ENCODE results near the gene ADARB1. TPM values are rescaled to one million over a fixed set of nuclear protein-coding genes. Genes with fewer than 3 reads are reported as not detected.

ADARB1 gene
- total and polyA plus RNA-seq, 2 of the 4 experiments (the other 2 are of a cell fraction) = 39.8 to 47.3 TPM

DNA sequence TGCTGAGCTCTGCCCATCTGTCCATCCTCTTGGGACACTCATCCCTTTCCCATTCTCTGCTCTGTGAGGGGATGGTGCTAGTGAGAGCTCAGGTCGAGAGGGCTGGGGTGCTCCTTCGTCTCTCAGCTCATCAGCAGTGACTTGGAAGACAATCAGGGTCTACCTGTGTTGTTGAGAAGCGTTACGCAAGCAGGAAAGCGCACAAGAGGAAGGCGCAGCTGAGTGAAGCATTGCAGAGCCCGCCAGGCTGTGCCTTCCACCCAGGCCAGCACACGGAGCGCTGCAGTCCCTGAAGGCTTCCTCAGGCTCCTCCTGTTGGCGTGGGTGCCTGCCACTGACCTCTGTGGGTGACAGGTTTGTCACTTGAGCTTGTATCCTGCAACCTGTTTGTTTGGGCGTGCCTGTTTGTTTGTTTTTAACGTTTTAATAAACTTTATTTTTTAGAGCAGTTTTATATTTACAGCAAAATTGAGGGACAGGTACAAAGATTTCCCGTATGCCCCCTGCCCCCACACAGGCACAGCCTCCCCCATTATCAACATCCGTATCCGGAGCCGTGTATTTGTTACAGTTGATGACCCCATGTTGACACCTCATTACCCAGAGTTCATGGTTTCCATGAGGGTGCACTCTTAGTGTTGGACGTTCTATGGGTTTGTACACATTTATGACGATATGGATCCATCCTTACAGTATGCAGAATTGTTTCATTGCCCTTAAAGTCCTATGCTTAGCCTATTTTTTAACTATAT, 36.7 kb downstream of the ADARB1 start:
- 93% methylated on average over 6 of the region's 18 CpGs; no CpG with 5 or more reads in 1 of the 2 experiments for WGBS, 2 experiments (ENCODE audit: extremely low coverage in 2 of 2, insufficient read length in 1 of 2)
- TF ChIP-seq POLR2A (IDR thresholded peaks at IDR 0.05; ENCODE audit: low read depth, low read length) (0 out of 2 replicates have a peak, but pooled peaks have one; percentile 18), MAZ (IDR thresholded peaks at IDR 0.05; ENCODE audit: borderline replicate concordance, low read depth, low read length) (no peak), MAFK (IDR thresholded peaks at IDR 0.05; ENCODE audit: low read depth, low read length) (no peak), NFE2L2 (IDR thresholded peaks at IDR 0.05; ENCODE audit: low read depth, low read length) (no peak), CHD1 (IDR thresholded peaks at IDR 0.05; ENCODE audit: low read depth, low read length) (no peak), RAD21 (IDR thresholded peaks at IDR 0.05; ENCODE audit: low read length) (no peak), RCOR1 (IDR thresholded peaks at IDR 0.05; ENCODE audit: insufficient replicate concordance, low read length) (no peak), BHLHE40 (IDR thresholded peaks at IDR 0.05; ENCODE audit: low read depth, low read length) (no peak), CEBPB (IDR thresholded peaks at IDR 0.05; ENCODE audit: low read depth, low read length) (peak; percentile 50; the same call in 1 of the 2 replicates), FOS (IDR thresholded peaks at IDR 0.05; ENCODE audit: low read depth, low read length) (no peak), MXI1 (IDR thresholded peaks at IDR 0.05; ENCODE audit: borderline replicate concordance, low read depth, low read length) (no peak)
- TF ChIP-seq, protein P1, sequence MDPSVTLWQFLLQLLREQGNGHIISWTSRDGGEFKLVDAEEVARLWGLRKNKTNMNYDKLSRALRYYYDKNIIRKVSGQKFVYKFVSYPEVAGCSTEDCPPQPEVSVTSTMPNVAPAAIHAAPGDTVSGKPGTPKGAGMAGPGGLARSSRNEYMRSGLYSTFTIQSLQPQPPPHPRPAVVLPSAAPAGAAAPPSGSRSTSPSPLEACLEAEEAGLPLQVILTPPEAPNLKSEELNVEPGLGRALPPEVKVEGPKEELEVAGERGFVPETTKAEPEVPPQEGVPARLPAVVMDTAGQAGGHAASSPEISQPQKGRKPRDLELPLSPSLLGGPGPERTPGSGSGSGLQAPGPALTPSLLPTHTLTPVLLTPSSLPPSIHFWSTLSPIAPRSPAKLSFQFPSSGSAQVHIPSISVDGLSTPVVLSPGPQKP (IDR thresholded peaks at IDR 0.05; ENCODE audit: borderline replicate concordance, low read depth, low read length) = no peak
- TF ChIP-seq, protein P2, sequence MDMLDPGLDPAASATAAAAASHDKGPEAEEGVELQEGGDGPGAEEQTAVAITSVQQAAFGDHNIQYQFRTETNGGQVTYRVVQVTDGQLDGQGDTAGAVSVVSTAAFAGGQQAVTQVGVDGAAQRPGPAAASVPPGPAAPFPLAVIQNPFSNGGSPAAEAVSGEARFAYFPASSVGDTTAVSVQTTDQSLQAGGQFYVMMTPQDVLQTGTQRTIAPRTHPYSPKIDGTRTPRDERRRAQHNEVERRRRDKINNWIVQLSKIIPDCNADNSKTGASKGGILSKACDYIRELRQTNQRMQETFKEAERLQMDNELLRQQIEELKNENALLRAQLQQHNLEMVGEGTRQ (IDR thresholded peaks at IDR 0.05; ENCODE audit: low read depth, low read length) = no peak
- TF ChIP-seq, protein P3, sequence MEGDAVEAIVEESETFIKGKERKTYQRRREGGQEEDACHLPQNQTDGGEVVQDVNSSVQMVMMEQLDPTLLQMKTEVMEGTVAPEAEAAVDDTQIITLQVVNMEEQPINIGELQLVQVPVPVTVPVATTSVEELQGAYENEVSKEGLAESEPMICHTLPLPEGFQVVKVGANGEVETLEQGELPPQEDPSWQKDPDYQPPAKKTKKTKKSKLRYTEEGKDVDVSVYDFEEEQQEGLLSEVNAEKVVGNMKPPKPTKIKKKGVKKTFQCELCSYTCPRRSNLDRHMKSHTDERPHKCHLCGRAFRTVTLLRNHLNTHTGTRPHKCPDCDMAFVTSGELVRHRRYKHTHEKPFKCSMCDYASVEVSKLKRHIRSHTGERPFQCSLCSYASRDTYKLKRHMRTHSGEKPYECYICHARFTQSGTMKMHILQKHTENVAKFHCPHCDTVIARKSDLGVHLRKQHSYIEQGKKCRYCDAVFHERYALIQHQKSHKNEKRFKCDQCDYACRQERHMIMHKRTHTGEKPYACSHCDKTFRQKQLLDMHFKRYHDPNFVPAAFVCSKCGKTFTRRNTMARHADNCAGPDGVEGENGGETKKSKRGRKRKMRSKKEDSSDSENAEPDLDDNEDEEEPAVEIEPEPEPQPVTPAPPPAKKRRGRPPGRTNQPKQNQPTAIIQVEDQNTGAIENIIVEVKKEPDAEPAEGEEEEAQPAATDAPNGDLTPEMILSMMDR (conservative IDR thresholded peaks at IDR 0.05; ENCODE audit: low read depth, low read length) = no peak

More for the DNA sequence above, 36.7 kb downstream of the ADARB1 start:
- peaks cover 40% of the 10 kb centered on the region for H3K9me1 ChIP-seq (ENCODE audit: insufficient read depth, low read length)
- intact Hi-C loops (cut with micrococcal nuclease) = no loop called here
- H2BK15ac ChIP-seq (ENCODE audit: low read depth, low read length) = no peak overlapping the region
- BruUV-seq (replicated peaks) = no TSS peak
- H4K5ac ChIP-seq (ENCODE audit: low read depth, low read length) = no peak overlapping the region
- peak overlapping the region; percentile 56; the same call in 1 of the 2 replicates for H2AK5ac ChIP-seq (ENCODE audit: low read depth, low read length)
- no peak overlapping the region for H3K27ac ChIP-seq (ENCODE audit: insufficient read depth, low read length)
- H4K8ac ChIP-seq (ENCODE audit: low read depth in 2 of 2, low read length in 2 of 2) = no peak overlapping the region
- no peak overlapping the region for H2BK5ac ChIP-seq (ENCODE audit: low read depth, low read length, poor library complexity, severe bottlenecking)
- no peak overlapping the region for H3K4ac ChIP-seq (ENCODE audit: low read depth, low read length)
- no peak overlapping the region for H3K23ac ChIP-seq (ENCODE audit: low read depth, low read length)
- peaks cover 21% of the 10 kb centered on the region for H3K36me3 ChIP-seq (ENCODE audit: control insufficient read depth, insufficient read depth, low read length)
- no peak overlapping the region for H3K4me2 ChIP-seq (ENCODE audit: low read depth, low read length)
- ChIA-PET CTCF (interaction anchor here (1.0 kb wide), 1 partner anchor 17 kb away, joined by 4 read pairs; no protein-coding TSS in a partner anchor), POLR2A (ENCODE audit: unreplicated experiment) (no interaction called here)
- no peak for DNase-seq
- H4K91ac ChIP-seq (ENCODE audit: insufficient read depth, low read depth, low read length) = no peak overlapping the region
- H2AK9ac ChIP-seq (replicated peaks; ENCODE audit: low read depth, low read length, poor library complexity) = no peak overlapping the region
- no peaks in the 10 kb centered on the region for H3K9me3 ChIP-seq (ENCODE audit: control insufficient read depth, insufficient read depth, low read length)
- no peak overlapping the region for H2AFZ ChIP-seq (replicated peaks; ENCODE audit: low read length, poor library complexity)
- peaks cover 20% of the 10 kb centered on the region for H3K4me1 ChIP-seq (ENCODE audit: control insufficient read depth, insufficient read depth, low read length)
- H4K20me1 ChIP-seq (ENCODE audit: insufficient read depth, low read length) = peaks cover 97% of the 10 kb centered on the region
- no peak overlapping the region for H2BK120ac ChIP-seq (ENCODE audit: low read depth, low read length)
- H3K27me3 ChIP-seq (ENCODE audit: control insufficient read depth, insufficient read depth, low read length) = no peaks in the 10 kb centered on the region
- H2BK20ac ChIP-seq (ENCODE audit: low read depth, low read length) = no peak overlapping the region
- dilution Hi-C loops (cut with HindIII; ENCODE audit: low sequenced_read_pairs, unreplicated experiment) = no loop called here
- no peak overlapping the region for H3K56ac ChIP-seq (ENCODE audit: extremely low read depth, insufficient read depth, low read length)
- no peak overlapping the region for H3K18ac ChIP-seq (ENCODE audit: low read depth, low read length)
- no peak overlapping the region for H3K4me3 ChIP-seq (ENCODE audit: insufficient read depth, low read depth, low read length)
- H3K14ac ChIP-seq (replicated peaks; ENCODE audit: low read depth, low read length) = no peak overlapping the region
- no peak for ATAC-seq (ENCODE audit: low read depth)
- H3K79me1 ChIP-seq (ENCODE audit: low read depth in 1 of 2, low read length in 2 of 2) = peaks cover 18 to 90% of the 10 kb centered on the region in 2 experiments; a peak in 3 of 4 replicates
- no peak overlapping the region for H3K9ac ChIP-seq (ENCODE audit: low read depth, low read length)
- in situ Hi-C loops (cut with MboI; ENCODE audit: low sequenced_read_pairs) = loop anchor here (25.0 kb wide), 1 partner anchor 299 kb away; the partner anchor contains the start of genes SUMO3 and UBE2G2

Data from IMR-90 (cell line).